ENCODE data around the gene PSMB3. TPM values are rescaled to one million over a fixed set of nuclear protein-coding genes. Genes with fewer than 3 reads are reported as not detected.
A peak's percentile ranks its signal among the peaks of the same experiment; 100 is the strongest.

PSMB3 gene
- total and polyA plus RNA-seq, 9 of the 15 experiments (the other 6 are each of a cell fraction or from before 2014, with no cell fraction given) = 460 to 2,775 (median 574) TPM

GRCh38 chr17:38729886-38730525, 22.5 kb upstream of the PSMB3 start, which contains the start of gene CISD3 (continued):
- TF ChIP-seq ETS2 (tag; IDR thresholded peaks at IDR 0.05; ENCODE audit: borderline replicate concordance, poor library complexity, severe bottlenecking) (no peak), BMI1 (IDR thresholded peaks at IDR 0.05; ENCODE audit: low read length) (no peak), ZBTB17 (CRISPR knock-in tag; IDR thresholded peaks at IDR 0.05) (peak; percentile 81; the same call in 1 of the 2 replicates), NEUROD1 (IDR thresholded peaks at IDR 0.05; ENCODE audit: borderline replicate concordance, low read depth, low read length, partially characterized antibody) (peak; percentile 31), CHCHD3 (CRISPR knock-in tag; IDR thresholded peaks at IDR 0.05) (no peak), SIN3A (IDR thresholded peaks at IDR 0.05; ENCODE audit: borderline replicate concordance in 2 of 2, control insufficient read depth in 1 of 2, low read depth in 2 of 2, low read length in 2 of 2) (peak in 1 of 2 experiments; percentile 79; a peak in 1 of 4 replicates), MEIS2 (IDR thresholded peaks at IDR 0.05; ENCODE audit: partially characterized antibody) (no peak), TCF3 (CRISPR knock-in tag; IDR thresholded peaks at IDR 0.05) (no peak), DIDO1 (tag; IDR thresholded peaks at IDR 0.05; ENCODE audit: low read depth) (no peak), HDAC8 (tag; IDR thresholded peaks at IDR 0.05) (0 out of 2 replicates have a peak, but pooled peaks have one; percentile 36), ZNF347 (CRISPR knock-in tag; IDR thresholded peaks at IDR 0.05; ENCODE audit: low read depth) (no peak), CREM (IDR thresholded peaks at IDR 0.05; ENCODE audit: low read depth) (peak; percentile 46; the same call in 1 of the 2 replicates), HLTF (IDR thresholded peaks at IDR 0.05) (no peak), ZNF197 (CRISPR knock-in tag; IDR thresholded peaks at IDR 0.05; ENCODE audit: low read depth) (no peak), ZBTB1 (CRISPR knock-in tag; IDR thresholded peaks at IDR 0.05; ENCODE audit: borderline replicate concordance, low read depth) (0 out of 2 replicates have a peak, but pooled peaks have one; percentile 25), JUND (IDR thresholded peaks at IDR 0.05; ENCODE audit: borderline replicate concordance, low read depth, low read length) (no peak), JUND (tag; IDR thresholded peaks at IDR 0.05; ENCODE audit: borderline replicate concordance, low read depth, low read length) (no peak; the same call in 2 of the 3 replicates), ZNF354B (CRISPR knock-in tag; IDR thresholded peaks at IDR 0.05) (no peak), ZBTB33 (CRISPR knock-in tag; IDR thresholded peaks at IDR 0.05) (0 out of 2 replicates have a peak, but pooled peaks have one; percentile 18), PHF20 (IDR thresholded peaks at IDR 0.05; ENCODE audit: partially characterized antibody) (peak; percentile 53), SUPT5H (IDR thresholded peaks at IDR 0.05) (0 out of 2 replicates have a peak, but pooled peaks have one; percentile 11), GMEB1 (CRISPR knock-in tag; IDR thresholded peaks at IDR 0.05) (peak; percentile 89), SMC3 (conservative IDR thresholded peaks at IDR 0.05; ENCODE audit: insufficient read depth, low read depth, low read length) (no peak; the same call in 1 of the 2 replicates)
- TF ChIP-seq, protein P1, sequence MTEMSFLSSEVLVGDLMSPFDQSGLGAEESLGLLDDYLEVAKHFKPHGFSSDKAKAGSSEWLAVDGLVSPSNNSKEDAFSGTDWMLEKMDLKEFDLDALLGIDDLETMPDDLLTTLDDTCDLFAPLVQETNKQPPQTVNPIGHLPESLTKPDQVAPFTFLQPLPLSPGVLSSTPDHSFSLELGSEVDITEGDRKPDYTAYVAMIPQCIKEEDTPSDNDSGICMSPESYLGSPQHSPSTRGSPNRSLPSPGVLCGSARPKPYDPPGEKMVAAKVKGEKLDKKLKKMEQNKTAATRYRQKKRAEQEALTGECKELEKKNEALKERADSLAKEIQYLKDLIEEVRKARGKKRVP (CRISPR knock-in tag; IDR thresholded peaks at IDR 0.05) = no peak

Measured in K562 (cell line).